BE2C (cell line): ENCODE results near the gene AKAP6.

ENCODE experiments used
- DNase-seq: peaks from one replicate; pipeline ENCODE4 v3.0.0-alpha.2; 2020
- H3K27me3 ChIP-seq: fragments of 250-450 bp; sonication (Bioruptor Pico); 2 replicates; pipeline ENCODE4 v1.5.1; 2020; ENCODE audit warnings: mild to moderate bottlenecking
- H3K36me3 ChIP-seq: fragments of 250-450 bp; sonication (Bioruptor Pico); 2 replicates; pipeline ENCODE4 v1.5.1; 2020; ENCODE audit warnings: mild to moderate bottlenecking
- H3K4me1 ChIP-seq: fragments of 250-450 bp; sonication (Bioruptor Pico); 2 replicates; pipeline ENCODE4 v1.5.1; 2020
- H3K4me3 ChIP-seq: 2 replicates; pipeline ENCODE4 v1.5.1; 2011; ENCODE audit warnings: low read depth, low read length
- H3K9me3 ChIP-seq: fragments of 250-450 bp; sonication (Bioruptor Pico); 2 replicates; pipeline ENCODE4 v1.5.1; 2020
- TF ChIP-seq, protein P1 (sequence below): IDR thresholded peaks from 2 replicates; pipeline ENCODE4 v1.5.1; 2012; ENCODE audit warnings: mild to moderate bottlenecking, low read depth, low read length

AKAP6 gene

GRCh38 chr14:32698831-32699230, 369.7 kb downstream of the AKAP6 start:
- H3K4me3 ChIP-seq = no peak overlapping the region
- no peaks in the 10 kb centered on the region; the same call in 1 of the 2 replicates for H3K27me3 ChIP-seq
- TF ChIP-seq, protein P1, sequence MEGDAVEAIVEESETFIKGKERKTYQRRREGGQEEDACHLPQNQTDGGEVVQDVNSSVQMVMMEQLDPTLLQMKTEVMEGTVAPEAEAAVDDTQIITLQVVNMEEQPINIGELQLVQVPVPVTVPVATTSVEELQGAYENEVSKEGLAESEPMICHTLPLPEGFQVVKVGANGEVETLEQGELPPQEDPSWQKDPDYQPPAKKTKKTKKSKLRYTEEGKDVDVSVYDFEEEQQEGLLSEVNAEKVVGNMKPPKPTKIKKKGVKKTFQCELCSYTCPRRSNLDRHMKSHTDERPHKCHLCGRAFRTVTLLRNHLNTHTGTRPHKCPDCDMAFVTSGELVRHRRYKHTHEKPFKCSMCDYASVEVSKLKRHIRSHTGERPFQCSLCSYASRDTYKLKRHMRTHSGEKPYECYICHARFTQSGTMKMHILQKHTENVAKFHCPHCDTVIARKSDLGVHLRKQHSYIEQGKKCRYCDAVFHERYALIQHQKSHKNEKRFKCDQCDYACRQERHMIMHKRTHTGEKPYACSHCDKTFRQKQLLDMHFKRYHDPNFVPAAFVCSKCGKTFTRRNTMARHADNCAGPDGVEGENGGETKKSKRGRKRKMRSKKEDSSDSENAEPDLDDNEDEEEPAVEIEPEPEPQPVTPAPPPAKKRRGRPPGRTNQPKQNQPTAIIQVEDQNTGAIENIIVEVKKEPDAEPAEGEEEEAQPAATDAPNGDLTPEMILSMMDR = no peak
- H3K9me3 ChIP-seq = no peaks in the 10 kb centered on the region; the same call in 1 of the 2 replicates
- H3K4me1 ChIP-seq = peaks cover 16% of the 10 kb centered on the region
- H3K36me3 ChIP-seq = no peaks in the 10 kb centered on the region
- DNase-seq = no peak

DNA sequence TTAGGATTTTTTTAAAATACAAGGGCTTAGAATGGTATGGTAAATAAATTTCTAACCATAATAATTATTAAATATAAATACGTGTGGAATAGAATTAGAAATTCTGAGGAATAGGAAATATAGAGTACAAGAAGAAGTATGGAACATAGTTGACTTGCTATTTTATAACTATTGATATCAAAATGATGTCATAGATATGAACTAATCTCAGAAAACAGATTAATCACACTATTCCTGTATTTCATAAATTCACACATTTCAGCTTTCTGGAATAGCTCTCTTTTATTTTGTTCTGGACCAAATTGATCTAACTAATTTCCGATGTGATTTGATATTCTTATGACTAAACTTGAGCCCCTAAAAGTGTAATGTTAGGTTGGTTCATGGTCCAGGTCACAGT, 372.4 kb downstream of the AKAP6 start:
- TF ChIP-seq, protein P1 = no peak
- DNase-seq = no peak
- no peaks in the 10 kb centered on the region; the same call in 1 of the 2 replicates for H3K9me3 ChIP-seq
- H3K4me3 ChIP-seq = no peak overlapping the region
- H3K27me3 ChIP-seq = no peaks in the 10 kb centered on the region; the same call in 1 of the 2 replicates
- peaks cover 20% of the 10 kb centered on the region for H3K4me1 ChIP-seq
- no peaks in the 10 kb centered on the region for H3K36me3 ChIP-seq

DNA sequence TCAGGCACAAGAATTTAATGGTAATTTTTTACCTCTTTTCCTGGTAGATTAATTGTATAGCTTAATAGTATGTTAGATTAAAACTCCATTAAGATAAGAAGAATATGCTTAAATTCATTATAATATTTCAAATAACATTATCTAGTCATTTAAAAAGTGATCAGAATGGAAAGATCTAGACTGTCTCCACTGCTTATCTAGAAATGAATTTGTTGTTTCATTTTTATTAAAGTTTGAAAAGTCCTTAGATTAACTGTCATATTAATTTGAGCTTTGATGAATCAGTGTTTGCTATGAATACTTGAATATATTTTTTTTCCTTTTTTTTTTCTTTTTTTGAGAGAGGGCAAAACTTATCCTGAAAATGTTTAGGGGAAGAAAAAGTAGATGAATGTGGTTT, 373.0 kb downstream of the AKAP6 start:
- Histone ChIP-seq H3K36me3 (no peaks in the 10 kb centered on the region), H3K27me3 (no peaks in the 10 kb centered on the region; the same call in 1 of the 2 replicates), H3K9me3 (no peaks in the 10 kb centered on the region; the same call in 1 of the 2 replicates), H3K4me1 (peaks cover 20% of the 10 kb centered on the region), H3K4me3 (no peak overlapping the region)
- DNase-seq = no peak
- TF ChIP-seq, protein P1 = no peak

DNA sequence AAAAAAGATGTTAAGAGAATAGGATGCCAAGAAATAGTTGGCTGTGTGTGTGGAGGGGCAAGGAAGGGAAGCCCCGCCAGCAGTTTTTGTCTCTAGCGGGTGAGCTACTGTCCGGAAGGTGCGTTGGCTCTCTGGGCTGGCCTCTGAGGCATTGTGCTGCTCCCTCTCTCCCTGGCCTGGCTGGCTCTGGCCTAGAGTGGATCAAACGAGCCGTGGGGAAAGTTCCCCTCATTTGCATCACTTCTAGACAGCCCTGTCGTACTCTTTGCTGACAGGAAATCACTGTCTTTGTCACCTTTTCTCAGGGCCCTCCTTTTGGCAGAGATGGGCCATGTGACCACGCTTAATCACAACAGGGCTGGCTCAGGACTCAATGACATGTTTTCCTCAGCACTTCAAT, 373.5 kb downstream of the AKAP6 start:
- no peak for DNase-seq

DNA sequence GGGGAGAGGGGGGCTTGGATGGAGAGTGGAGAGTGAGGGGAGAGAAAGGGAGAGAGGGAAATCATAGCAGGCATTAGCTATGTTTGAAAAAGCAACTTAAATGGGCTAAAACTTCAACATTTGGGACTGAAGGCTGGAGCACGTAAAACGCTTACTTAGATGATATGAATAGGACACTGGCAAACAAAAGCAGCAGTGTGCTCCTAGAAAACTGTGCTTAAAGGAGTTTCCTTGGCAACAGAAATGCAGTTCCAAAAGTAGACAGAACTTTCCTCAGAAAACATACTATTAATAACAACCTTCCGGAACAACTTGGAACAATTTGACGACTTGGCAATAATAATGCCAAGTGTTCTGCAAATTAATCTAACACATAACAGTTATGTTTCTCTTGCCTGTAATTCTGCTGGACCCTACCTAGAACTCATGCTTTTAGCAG, 374.1 kb downstream of the AKAP6 start:
- DNase-seq = no peak
- TF ChIP-seq, protein P1 = no peak
- Histone ChIP-seq H3K9me3 (no peaks in the 10 kb centered on the region), H3K4me3 (no peak overlapping the region), H3K36me3 (no peaks in the 10 kb centered on the region), H3K27me3 (no peaks in the 10 kb centered on the region; the same call in 1 of the 2 replicates), H3K4me1 (peaks cover 11% of the 10 kb centered on the region)

More for the DNA sequence above, 373.5 kb downstream of the AKAP6 start:
- H3K27me3 ChIP-seq = no peaks in the 10 kb centered on the region; the same call in 1 of the 2 replicates
- peaks cover 18% of the 10 kb centered on the region for H3K4me1 ChIP-seq
- TF ChIP-seq, protein P1 = no peak
- H3K9me3 ChIP-seq = no peaks in the 10 kb centered on the region; the same call in 1 of the 2 replicates
- H3K4me3 ChIP-seq = no peak overlapping the region
- H3K36me3 ChIP-seq = no peaks in the 10 kb centered on the region

- TF ChIP-seq, protein P1 = no peak
- DNase-seq = no peak
- H3K27me3 ChIP-seq = no peaks in the 10 kb centered on the region; the same call in 1 of the 2 replicates
- H3K4me1 ChIP-seq = peaks cover 21% of the 10 kb centered on the region
- H3K9me3 ChIP-seq = no peaks in the 10 kb centered on the region
- no peaks in the 10 kb centered on the region for H3K36me3 ChIP-seq
- no peak overlapping the region for H3K4me3 ChIP-seq
Observed at GRCh38 chr14:32706721-32707519, 377.8 kb downstream of the AKAP6 start.
